Stimulated activated CD4-positive, alpha-beta T cell treated with anti-CD3 and anti-CD28 coated beads, TNF-alpha, amount 100 ng/mL, for 24 hours (primary cell): ENCODE results near the gene SLC39A13.

Experiments used
- DNase-seq, 3 experiments: peaks; one replicate each; pipeline ENCODE4 v3.0.0-alpha.2; 2020; ENCODE audit warnings: low read depth in 3 of 3

SLC39A13 gene

DNA sequence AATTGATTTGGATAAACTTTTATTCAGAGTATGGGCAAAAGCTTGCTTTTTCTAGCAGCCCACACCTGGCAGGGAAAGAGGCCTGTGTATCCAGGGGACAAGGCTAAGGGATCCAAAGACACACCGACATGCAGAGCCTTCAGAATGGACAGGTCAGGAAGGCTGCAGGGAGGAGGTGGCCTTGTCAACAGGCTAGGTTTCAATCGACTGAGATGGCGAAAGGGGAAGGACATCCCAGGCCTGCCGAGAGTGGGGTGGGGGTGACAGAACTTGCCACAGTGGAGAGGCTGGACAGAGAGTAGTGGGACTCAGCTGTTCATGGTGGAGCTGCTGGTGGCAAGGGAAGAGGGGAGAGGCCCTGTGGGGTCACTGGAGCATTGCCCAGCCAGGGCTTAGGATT, 5.3 kb upstream of the SLC39A13 start:
- no peak for DNase-seq

DNA sequence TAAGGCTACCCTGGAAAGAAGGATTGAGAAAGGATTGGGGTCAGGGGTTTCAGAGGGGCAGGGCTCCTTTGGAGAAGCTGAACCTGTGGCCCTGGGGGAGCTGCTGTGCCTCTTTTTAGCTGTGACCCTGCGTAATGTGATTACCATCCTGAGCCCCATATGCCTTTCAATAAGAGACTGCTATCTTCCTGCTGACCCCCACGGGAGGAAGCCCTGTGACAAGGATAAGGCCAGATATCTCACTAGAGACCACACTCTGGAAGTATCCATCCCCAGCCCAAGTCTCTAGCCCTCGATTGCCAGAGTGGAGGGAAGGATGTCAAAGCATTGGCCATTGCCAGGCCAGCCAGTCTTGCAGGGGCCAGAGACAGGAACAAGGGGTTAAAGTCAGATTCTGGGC, 4.8 kb upstream of the SLC39A13 start:
- no peak for DNase-seq

DNA sequence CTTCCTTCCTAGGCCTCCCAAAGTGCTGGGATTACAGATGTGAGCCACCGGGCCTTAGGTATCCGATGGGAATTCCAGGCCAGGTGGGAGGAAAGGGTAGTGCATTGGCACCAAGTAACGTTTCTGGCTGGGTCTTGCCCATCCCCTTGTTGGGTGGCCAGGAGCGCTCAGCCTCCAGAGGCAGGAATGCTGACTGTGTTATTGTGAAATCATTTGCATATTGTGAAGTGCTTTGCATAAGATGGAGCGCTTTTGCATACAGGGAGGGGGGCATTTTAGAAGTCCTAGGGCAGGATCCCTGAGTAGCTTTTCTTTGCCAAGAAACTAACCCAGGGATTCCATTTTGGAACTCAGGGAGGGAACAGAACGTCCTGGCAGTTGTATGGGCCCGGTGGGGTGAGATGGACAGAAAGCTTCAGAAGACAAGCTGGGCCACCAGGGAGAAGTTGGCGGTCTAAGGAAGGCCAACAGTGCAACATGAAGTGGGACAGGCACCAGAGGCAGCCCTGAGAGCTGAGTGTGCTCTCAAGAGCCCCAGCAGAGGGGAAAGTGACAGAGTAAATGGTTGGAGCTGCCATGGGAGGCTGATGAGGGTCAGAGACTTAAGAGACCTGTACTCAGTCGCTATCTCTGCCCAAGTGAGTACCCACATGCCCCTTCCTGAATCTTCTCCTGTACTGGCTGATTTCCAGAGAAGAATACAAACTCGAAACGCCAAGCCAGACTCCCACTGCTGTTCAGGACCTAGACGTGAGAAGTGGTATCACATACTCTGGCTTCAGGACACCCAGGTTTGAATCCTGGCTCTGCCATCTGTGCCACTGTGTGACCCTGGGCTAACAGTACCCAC, 1.3 kb upstream of the SLC39A13 start:
- DNase-seq, result no peak

DNA sequence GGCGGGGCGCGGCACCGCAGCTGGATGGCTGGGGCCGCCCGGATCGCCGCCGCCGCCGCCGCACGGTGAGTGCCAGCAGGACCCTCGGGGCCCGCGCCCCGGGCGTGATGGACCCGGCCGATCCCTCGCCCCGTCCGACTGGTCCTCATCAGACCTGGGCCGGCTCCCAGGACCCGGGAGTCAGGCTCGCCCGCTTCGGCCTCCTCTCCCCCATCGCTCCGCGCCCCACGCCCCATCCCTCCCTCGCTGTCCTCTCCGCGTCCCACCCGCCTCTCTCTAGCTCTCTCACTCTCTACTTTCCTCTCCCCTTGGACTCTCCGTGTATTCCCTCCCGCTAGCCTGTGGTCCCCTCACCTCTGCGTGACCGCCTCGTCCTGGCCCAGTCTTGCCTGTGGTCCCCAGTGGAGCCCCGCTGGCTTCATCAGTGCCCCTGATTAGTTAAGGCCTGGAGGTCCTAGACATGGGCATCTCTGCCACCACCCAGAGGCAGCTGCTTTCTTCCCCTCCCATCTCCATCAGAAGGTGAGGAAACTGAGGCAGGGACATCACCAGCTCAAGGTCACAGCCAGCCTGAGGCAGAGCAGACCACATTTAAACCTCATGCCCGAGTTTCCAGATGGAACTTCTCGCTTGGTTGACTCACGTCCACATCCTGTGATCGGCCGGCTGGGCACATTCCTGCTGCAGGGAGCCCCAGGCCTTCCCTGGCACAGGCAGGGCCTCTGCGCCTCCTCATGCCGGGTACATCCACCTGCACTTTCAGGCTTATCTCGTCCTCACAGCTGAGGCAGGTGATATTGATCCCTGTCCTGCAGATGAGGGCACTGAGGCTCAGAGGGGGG, 429 bp downstream of the SLC39A13 start:
- no peak for DNase-seq

DNA sequence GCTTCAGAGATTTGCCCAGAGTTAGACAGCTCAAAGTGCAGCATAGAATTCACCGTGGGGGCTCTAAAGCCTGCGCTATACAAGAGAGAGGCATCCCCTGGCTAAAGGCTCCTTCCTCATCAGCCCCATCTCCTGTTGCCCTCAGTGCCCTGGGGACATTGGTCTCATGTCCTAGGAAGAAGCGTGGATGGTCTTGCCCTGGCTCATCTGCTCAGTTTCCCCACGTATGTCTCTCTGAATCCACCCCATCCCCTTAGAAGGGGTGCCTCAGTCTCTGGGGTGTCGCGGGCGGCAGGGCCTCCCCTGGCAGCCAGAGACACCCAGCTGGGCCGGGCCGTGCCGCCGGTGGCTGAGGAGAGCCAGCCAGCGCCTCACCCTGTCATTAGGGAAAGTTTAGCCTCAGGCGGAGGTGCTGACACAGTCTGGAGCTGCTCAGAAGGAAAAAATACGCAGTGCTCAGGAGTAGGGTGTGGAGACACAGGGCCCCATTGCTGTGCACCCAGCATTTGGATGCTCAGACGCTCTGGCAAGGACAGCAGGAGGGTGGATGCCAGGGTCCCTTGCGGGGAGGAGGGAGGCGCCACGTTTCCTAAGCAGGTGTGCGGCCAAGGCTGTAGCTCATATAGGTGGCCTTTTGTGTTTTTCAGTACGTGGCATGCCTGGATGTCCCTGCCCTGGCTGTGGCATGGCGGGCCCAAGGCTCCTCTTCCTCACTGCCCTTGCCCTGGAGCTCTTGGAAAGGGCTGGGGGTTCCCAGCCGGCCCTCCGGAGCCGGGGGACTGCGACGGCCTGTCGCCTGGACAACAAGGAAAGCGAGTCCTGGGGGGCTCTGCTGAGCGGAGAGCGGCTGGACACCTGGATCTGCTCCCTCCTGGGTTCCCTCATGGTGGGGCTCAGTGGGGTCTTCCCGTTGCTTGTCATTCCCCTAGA, 1.3 kb downstream of the SLC39A13 start:
- no peak for DNase-seq

DNA sequence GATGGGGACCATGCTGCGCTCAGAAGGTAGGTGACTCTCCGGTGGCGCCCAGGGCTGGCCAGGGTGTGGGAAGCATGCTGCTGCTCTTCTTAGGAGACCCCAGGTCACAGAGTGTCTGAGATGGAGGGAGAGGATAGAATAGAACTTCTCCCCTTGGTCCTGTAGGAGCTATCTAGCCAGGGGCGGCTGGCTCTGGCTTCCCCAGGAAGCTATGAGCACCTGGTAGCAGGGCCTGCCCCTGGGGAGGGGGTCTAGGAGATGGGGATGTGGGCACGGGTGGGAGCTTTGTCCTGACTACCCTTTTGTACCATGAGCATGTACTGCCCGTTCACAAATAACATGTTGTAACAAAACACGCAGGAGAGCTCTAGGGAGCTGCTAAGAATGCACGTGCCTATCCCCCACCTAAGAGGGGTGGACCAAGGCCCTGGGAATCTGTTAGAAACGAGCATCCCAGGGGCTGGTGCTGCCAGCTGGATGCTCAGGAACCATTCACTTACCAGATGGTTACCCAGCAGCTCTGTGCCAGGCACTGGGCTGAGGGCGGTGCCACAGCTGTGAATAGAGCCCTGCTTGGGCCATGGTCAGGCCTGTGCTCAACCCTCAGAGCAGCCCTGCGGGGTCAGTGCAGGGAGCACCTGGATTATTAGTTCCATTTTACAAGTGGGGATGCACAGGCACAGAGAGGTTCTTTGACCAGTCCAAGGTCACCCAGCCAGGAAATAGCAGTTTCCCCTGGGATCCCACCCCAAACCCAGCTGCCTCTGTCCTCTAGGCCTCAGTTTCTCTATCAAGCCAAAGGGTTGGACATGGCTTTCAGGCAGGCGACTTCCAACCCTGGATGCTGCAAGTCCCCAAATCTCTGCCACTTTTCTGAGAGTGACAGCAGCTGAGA, 2.2 kb downstream of the SLC39A13 start:
- no peak for DNase-seq

DNA sequence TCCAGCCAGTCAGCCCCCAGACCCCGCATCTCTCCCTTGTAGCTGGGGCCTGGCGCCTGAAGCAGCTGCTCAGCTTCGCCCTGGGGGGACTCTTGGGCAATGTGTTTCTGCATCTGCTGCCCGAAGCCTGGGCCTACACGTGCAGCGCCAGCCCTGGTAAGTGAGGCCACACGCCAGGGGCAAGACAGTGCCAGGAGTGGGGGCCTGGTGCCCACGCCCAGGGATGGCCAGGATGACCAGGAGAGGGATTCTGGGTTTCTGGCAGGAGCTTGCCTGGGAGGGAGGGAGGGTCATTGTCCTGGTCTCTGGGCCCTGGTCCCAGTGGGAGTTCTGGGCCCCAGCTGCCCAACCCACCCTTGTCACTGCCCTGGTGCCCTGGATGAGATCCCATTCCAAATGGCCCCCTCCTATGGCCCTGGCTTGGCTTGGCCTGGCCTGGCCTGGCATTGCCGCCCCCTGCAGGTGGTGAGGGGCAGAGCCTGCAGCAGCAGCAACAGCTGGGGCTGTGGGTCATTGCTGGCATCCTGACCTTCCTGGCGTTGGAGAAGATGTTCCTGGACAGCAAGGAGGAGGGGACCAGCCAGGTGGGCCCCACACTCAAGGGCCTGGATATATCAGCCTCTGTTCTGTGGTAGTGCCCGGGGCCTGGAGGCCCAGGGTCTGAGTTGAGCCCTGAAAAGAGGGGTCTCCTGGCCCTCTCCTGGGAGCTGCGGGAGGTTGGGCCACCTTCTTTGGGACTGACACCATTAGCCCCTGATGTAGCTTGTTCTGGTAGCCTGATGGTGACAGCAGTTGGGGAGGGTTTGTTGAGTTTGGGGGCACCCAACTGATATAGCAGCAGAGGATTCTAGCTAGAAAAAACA, 3.7 kb downstream of the SLC39A13 start:
- DNase-seq, result peak in 1 of 3 experiments; percentile 46

DNA sequence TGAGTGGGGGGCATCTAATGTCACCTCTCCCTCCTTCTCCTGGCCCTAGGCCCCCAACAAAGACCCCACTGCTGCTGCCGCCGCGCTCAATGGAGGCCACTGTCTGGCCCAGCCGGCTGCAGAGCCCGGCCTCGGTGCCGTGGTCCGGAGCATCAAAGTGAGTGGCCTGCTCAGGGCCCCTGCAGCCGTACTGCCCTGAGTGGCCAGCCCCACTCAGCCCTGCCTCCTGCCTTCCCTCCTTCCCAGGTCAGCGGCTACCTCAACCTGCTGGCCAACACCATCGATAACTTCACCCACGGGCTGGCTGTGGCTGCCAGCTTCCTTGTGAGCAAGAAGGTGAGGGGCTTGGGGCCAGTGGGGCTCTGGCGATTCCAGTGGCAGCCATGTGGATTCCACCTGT, 5.0 kb downstream of the SLC39A13 start:
- DNase-seq, result no peak

DNA sequence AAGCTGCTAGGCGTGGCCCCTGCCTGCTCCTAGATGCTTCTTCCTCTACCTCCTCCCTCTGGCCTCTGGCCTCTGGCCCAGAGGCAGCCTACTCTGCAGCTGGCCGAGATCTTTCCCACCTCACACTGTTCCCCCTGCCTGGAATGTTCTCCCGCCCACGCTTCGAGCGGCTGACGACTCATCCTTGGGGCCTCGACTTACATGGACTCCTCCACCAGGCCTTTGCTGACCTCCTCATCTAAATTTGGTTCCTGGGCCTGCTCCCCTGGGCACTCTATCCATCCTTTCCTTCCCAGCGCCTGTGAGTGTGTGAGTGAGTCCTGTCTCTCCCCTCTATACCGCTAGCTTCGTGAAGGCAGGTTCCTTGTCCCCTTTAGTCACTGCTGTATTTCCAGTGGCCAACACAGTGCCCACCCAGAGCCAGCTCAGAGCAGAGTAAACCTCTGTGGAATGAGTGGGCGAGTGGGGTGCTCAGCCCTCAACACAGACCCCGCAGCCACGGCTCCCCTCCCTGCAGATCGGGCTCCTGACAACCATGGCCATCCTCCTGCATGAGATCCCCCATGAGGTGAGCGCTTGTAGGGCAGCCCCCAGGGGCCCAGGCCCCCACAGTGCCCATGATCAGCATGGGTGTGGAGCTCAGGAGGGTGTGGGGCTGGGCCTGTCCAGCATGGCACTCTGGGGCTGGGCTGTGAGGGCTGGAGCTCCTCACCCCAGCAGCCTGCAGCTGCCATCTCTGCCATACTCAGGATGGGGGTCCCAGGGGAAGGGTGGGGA, 5.7 kb downstream of the SLC39A13 start:
- no peak for DNase-seq

DNA sequence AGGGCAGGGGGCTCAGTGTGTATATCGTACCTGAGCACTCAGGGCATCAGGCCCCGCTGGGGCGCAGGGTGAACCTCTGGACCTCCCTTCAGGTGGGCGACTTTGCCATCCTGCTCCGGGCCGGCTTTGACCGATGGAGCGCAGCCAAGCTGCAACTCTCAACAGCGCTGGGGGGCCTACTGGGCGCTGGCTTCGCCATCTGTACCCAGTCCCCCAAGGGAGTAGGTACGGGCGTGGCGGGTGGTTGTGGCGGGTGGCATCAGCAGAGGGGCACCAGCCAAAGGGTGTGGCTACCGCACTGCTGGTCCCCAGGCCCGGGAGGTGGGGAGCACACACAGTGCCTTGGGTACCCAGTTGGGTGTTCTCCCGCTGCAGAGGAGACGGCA, 6.3 kb downstream of the SLC39A13 start:
- DNase-seq, result no peak

DNA sequence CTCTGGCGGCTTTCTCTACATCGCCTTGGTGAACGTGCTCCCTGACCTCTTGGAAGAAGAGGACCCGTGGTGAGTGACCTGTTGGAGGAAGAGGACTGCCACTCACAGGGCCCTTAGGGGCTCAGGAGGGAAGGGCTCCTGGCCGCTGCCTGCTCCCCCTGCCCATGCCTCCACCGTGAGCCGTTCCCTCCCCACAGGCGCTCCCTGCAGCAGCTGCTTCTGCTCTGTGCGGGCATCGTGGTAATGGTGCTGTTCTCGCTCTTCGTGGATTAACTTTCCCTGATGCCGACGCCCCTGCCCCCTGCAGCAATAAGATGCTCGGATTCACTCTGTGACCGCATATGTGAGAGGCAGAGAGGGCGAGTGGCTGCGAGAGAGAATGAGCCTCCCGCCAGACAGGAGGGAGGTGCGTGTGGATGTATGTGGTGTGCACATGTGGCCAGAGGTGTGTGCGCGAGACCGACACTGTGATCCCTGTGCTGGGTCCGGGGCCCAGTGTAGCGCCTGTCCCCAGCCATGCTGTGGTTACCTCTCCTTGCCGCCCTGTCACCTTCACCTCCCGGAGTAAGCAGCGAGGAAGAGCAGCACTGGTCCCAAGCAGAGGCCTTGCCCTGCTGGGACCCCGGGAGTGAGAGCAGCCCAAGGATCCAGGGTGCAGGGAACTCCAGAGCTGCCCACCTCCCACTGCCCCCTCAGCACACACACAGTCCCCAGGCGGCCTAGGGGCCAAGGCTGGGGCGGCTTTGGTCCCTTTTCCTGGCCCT, 6.9 kb downstream of the SLC39A13 start:
- DNase-seq, result no peak

DNA sequence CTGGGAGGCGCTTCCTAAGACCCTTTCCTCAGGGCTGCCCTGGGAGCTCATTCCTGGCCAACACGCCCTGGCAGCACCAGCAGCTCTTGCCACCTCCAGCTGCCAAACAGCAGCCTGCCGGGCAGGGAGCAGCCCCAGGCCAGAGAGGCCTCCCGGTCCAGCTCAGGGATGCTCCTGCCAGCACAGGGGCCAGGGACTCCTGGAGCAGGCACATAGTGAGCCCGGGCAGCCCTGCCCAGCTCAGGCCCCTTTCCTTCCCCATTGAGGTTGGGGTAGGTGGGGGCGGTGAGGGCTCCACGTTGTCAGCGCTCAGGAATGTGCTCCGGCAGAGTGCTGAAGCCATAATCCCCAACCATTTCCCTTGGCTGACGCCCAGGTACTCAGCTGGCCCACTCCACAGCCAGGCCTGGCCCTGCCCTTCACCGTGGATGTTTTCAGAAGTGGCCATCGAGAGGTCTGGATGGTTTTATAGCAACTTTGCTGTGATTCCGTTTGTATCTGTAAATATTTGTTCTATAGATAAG, 7.6 kb downstream of the SLC39A13 start:
- no peak for DNase-seq

DNA sequence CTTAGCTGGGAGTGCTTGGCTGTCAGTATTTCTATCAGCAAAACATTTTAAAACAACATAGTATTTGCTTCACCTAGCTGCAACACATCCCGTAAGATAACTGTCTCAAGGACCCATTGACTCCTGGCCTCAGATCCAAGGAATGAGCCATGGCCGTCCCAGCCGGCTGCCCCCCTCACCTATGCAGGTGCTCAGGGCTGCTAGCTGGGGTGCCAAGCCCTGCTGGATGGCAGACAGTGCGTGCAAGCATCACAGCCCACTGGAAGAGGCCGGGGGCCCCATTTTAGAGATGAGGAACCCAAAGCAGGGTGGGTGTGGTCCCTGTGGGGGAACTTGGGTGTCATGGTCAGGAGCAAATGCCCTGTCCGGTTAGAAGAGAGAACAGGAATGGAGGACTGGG, 9.3 kb downstream of the SLC39A13 start:
- no peak for DNase-seq

DNA sequence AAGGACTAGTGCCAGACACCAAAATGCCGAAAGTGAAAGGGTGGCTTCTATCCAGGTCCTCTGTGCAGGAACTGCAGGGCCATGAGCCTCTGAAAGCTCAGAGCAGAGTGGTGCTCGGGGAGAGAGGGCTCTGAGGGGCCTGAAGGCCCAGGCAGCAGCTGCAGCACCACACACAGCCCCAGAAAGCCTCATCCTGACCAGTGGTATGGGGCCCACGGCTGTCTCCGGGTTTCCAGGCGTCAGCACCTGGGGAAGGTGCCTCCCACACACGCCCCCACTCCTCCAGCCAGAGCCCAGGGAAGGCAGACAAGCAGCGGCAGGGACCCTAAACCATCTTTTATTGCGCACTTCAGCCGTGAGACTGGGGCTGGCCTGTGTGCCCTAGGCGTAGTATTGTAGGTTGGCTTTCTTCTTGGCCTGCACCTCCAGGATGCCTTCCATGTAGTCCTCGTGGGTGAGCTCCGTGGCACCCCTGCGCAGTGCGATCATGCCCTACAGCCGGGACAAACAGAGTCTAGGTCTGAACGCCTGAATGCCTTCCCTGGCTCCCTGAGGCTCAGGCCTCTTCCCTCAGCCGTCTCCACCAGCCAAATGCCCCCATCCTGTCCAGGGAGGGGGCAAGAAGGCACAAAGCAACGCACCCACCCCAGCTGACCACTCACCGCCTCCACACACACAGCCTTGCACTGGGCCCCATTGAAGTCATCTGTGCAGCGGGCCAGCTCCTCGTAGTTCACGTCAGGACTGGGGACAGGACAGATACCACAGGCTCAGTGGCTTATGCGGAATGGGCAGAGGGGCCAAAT, 10.3 kb downstream of the SLC39A13 start:
- no peak for DNase-seq

DNA sequence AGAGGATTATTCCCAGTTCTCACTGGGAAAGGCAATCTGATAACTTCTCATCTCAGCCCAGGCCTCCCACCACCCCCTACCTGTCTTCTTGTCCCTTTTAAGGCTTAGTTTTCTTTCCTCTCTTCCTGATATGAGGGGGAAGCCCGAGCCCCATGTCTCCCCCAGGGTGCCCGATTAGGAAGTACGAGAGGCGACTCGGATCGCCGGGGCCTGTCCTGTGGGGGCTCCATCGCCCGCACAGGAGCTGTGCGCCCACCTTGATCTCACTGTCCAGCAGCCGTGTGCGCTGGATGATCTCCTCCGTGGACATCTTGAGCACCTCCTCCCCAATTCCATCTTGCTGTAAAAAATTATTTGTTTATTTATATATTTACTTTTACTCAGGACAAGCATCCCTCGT, 17.2 kb downstream of the SLC39A13 start:
- no peak for DNase-seq

DNA sequence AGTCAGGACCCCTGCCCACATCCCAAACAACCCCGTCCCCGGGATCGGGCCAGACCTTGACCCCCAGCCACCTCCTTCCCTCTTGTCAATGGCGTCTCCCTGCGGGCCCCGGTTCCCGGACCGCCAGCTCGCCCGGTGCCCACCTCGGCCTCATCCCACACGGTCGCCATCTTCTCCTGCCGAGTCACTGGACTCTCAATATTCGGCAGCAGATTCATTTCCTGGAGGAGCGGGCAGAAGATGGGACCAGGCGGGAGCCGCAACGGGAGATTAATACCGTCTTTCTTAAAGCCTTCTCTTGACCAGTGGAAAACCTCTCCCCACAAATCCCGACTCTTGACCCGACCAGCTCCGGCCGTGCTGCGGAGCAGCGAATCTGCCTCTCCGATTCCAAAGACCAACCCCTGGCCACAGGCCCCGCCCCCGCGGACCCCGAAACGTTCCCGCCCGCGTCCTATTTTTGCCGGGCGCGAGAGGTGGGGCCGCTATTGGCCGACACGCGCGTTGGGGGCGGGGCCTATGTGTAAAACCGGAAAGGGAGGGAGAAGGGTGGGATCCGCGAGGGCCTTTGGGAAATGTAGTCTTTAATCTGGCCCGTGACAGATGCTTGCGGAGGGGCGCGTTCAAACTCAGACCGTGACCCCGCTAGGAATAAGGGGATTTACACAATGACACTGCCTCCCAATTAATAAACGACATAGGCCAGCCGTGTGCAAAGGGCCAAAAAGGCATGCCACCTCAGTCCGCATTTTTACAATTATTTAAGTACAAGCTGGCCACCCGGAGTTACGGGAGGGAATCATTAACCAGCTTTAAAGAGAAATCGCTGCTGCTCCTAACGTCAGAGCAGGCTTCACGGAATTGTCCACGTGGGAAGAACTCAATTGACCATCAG, 17.9 kb downstream of the SLC39A13 start, which contains the start of gene PSMC3:
PSMC3 (minus strand) TSS at position 378 of the 895 bp plus-strand sequence; CDS start at position 218, 160 bp downstream.
- peak; percentile 98 to 99 (median 99) for DNase-seq
